Thyroid gland (tissue), 4 donors: ENCODE results near the gene HDAC9. TPM values are rescaled to one million over a fixed set of nuclear protein-coding genes. Genes with fewer than 3 reads are reported as not detected.

Source experiments
- DNase-seq, 2 donors: peaks; one replicate each; pipeline ENCODE4 v3.0.0-alpha.2; 2019
- H3K27ac ChIP-seq, 3 donors: fragments of 200-600 bp; sonication (generic); 1 replicate in 2 of 3; 2 replicates in 1 of 3; pipeline ENCODE4 v1.5.1; 2016 to 2019; ENCODE audit warnings: mild to moderate bottlenecking in 1 of 3, moderate library complexity in 1 of 3
- H3K27me3 ChIP-seq: fragments of 200-600 bp; sonication (generic); one replicate; pipeline ENCODE4 v1.5.1; 2019
- H3K36me3 ChIP-seq, 2 donors: fragments of 200-600 bp; sonication (generic); one replicate each; pipeline ENCODE4 v1.5.1; 2016 to 2019
- H3K4me1 ChIP-seq, 2 donors: fragments of 200-600 bp; sonication (generic); one replicate each; pipeline ENCODE4 v1.5.1; 2017 to 2019
- H3K4me3 ChIP-seq, 3 donors: fragments of 200-600 bp; sonication (generic); replicated peaks in 1 of 3; 1 replicate in 2 of 3; 2 replicates in 1 of 3; pipeline ENCODE4 v1.5.1; 2016; ENCODE audit warnings: mild to moderate bottlenecking in 1 of 3
- H3K9me3 ChIP-seq: fragments of 200-600 bp; sonication (generic); one replicate; pipeline ENCODE4 v1.5.1; 2017
- POLR2A ChIP-seq, 2 donors: fragments of 450-650 bp; IDR thresholded peaks; one replicate each; pipeline ENCODE4 v1.6.1; 2017; ENCODE audit warnings: antibody characterized with exemption in 2 of 2, mild to moderate bottlenecking in 2 of 2, moderate library complexity in 1 of 2
- WGBS, 2 donors: methylation state at CpG; one replicate each; pipeline ENCODE4 v1.1.5; 2017; 5-methylcytosine and 5-hydroxymethylcytosine counted together
- intact Hi-C: fragments of 100-400 bp; cut with DNase I; formaldehyde crosslinking; loops from one replicate; pipeline ENCODE4 v1.15.1; 2023
- total RNA-seq, 4 donors: library from RNA; depleted of rRNA; stranded (reverse); fragments of >200 nt; gene quantifications; one replicate each; pipeline ENCODE4 v1.2.3, GENCODE V29; 2016
- TF ChIP-seq, protein P1 (sequence below), 6 experiments: fragments of 200-600 bp in 3 of 6; fragments of 450-650 bp in 3 of 6; sonication (generic) in 3 of 6; IDR thresholded peaks; one replicate each; pipeline ENCODE4 v1.5.1; 2016 to 2019; ENCODE audit warnings: antibody characterized with exemption in 6 of 6, mild to moderate bottlenecking in 2 of 6, inconsistent platforms in 1 of 6, moderate library complexity in 1 of 6

Gene HDAC9
- total RNA-seq, 4 donors from 2014 or later, result 5.4 to 28.2 (median 7.2) TPM

DNA sequence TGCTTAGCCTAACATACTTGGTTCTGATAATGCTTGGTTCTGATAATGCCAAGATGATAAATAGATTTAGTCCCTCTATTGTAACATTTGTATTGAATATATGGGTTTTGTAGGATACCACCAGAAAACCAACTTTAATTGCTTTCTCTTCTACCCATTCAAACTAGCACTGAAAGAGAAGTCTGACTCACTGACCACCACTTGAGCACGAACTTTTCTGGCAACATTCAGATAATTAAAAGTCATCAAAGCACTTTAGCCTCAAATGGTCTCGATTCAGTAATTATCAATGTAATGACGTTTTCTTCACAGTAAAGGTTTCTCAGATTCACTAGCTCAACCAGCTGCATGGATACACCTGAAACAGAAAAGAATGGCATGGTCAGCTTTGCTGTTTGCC is 63.0 kb downstream of the HDAC9 start:
- TF ChIP-seq POLR2A (IDR thresholded peaks at IDR 0.05), result no peak
- TF ChIP-seq, protein P1, sequence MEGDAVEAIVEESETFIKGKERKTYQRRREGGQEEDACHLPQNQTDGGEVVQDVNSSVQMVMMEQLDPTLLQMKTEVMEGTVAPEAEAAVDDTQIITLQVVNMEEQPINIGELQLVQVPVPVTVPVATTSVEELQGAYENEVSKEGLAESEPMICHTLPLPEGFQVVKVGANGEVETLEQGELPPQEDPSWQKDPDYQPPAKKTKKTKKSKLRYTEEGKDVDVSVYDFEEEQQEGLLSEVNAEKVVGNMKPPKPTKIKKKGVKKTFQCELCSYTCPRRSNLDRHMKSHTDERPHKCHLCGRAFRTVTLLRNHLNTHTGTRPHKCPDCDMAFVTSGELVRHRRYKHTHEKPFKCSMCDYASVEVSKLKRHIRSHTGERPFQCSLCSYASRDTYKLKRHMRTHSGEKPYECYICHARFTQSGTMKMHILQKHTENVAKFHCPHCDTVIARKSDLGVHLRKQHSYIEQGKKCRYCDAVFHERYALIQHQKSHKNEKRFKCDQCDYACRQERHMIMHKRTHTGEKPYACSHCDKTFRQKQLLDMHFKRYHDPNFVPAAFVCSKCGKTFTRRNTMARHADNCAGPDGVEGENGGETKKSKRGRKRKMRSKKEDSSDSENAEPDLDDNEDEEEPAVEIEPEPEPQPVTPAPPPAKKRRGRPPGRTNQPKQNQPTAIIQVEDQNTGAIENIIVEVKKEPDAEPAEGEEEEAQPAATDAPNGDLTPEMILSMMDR (IDR thresholded peaks at IDR 0.05), result no peak
- DNase-seq, result no peak
- no peak overlapping the region for H3K27ac ChIP-seq
- no peaks in the 10 kb centered on the region for H3K36me3 ChIP-seq
- H3K4me3 ChIP-seq, result no peak overlapping the region
- no peaks in the 10 kb centered on the region for H3K27me3 ChIP-seq
- WGBS, 2 donors, result 56 to 67% methylated on average over 3 of the region's 3 CpGs
- H3K4me1 ChIP-seq, result peaks cover 13 to 32% of the 10 kb centered on the region in 2 donors
- no peaks in the 10 kb centered on the region for H3K9me3 ChIP-seq
- intact Hi-C loops, result no loop called here

DNA sequence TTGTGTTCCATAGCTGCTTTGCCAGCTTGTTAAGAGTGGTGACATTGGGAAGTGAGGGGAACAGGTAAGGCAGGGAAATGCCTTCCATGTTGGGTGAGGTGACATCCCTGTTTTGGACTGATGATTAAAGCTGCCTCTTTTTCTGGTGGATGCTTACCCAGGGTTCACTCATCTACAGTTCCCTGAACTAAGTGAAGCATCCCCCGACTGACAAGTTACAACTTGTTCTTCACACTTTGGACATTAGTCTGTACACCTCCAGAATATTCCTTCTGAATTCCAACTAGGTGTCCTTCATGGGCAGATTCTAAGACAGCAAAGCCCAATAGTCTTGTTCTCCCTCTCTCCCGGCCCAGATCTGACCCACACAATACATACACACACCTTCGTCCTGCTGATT is 63.4 kb downstream of the HDAC9 start:
- WGBS, 2 donors, result 92 to 94% methylated on average over 3 of the region's 3 CpGs
- H3K9me3 ChIP-seq, result no peaks in the 10 kb centered on the region
- no peak for DNase-seq
- no peaks in the 10 kb centered on the region for H3K27me3 ChIP-seq
- no peak overlapping the region for H3K27ac ChIP-seq
- intact Hi-C loops, result no loop called here
- TF ChIP-seq, protein P1 (IDR thresholded peaks at IDR 0.05), result no peak
- TF ChIP-seq POLR2A (IDR thresholded peaks at IDR 0.05), result no peak
- H3K36me3 ChIP-seq, result no peaks in the 10 kb centered on the region
- no peak overlapping the region for H3K4me3 ChIP-seq
- H3K4me1 ChIP-seq, result peaks cover 9 to 28% of the 10 kb centered on the region in 2 donors

DNA sequence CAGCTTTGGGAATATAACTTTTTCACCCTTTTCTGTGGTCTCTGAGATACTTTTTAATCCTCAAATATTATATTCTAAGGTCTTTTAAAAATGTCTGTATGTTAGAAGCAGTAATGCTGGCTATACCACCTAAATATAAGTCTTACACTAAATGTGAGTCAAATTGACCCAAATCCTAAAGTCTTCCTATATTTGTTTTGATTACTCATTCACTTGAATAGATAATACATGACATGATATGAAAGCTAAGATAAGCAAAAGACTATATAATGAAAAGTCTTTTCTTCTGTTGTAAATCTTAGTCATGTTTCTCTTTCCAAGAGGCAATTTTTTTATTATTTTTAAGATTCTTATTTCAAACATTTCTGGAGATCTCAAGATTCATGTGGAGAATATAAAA is 64.2 kb downstream of the HDAC9 start:
- TF ChIP-seq POLR2A (IDR thresholded peaks at IDR 0.05), result no peak
- TF ChIP-seq, protein P1 (IDR thresholded peaks at IDR 0.05), result no peak
- no peak for DNase-seq
- Histone ChIP-seq H3K27ac (no peak overlapping the region), H3K4me1 (peaks cover 8 to 25% of the 10 kb centered on the region in 2 donors), H3K9me3 (no peaks in the 10 kb centered on the region), H3K36me3 (no peaks in the 10 kb centered on the region), H3K4me3 (no peak overlapping the region), H3K27me3 (no peaks in the 10 kb centered on the region)
- intact Hi-C loops, result no loop called here

- H3K27ac ChIP-seq, result no peak overlapping the region
- intact Hi-C loops, result no loop called here
- 95 to 96% methylated on average over 5 of the region's 5 CpGs for WGBS, 2 donors
- H3K27me3 ChIP-seq, result no peaks in the 10 kb centered on the region
- peaks cover 0 to 4% of the 10 kb centered on the region in 2 donors for H3K4me1 ChIP-seq
- H3K9me3 ChIP-seq, result no peaks in the 10 kb centered on the region
- no peaks in the 10 kb centered on the region for H3K36me3 ChIP-seq
- TF ChIP-seq, protein P1 (IDR thresholded peaks at IDR 0.05), result no peak
- no peak for TF ChIP-seq POLR2A (IDR thresholded peaks at IDR 0.05)
- no peak overlapping the region for H3K4me3 ChIP-seq
- DNase-seq, result no peak
Measured at GRCh38 chr7:18564779-18565178, 69.2 kb downstream of the HDAC9 start.

DNA sequence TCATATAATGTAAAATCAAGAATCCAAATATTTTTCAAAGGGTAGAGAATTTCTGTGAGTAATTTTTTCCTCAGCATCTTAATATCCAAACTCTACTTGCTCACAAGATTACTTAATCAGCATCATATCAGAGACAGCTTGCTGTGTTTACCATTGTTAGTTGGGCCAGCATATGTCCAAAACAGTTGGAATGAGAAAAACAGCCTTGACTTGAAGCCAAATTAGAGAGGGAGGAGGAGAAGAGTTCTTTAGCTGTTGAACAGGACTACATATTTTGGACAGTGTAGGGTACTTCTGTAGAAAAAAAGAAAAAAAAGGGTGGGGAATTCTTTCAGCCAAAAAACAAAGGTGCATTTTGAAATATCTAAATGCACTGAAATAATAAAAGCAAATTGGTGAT is 69.8 kb downstream of the HDAC9 start:
- Histone ChIP-seq H3K27ac (no peak overlapping the region), H3K36me3 (no peaks in the 10 kb centered on the region), H3K27me3 (no peaks in the 10 kb centered on the region), H3K4me3 (no peak overlapping the region), H3K9me3 (no peaks in the 10 kb centered on the region), H3K4me1 (peaks cover 0 to 4% of the 10 kb centered on the region in 2 donors)
- TF ChIP-seq POLR2A (IDR thresholded peaks at IDR 0.05), result no peak
- TF ChIP-seq, protein P1 (IDR thresholded peaks at IDR 0.05), result no peak
- DNase-seq, result no peak
- intact Hi-C loops, result no loop called here
